Ishikawa (cell line): ENCODE data around the gene CAMTA1.

ENCODE experiments used
- CEBPB ChIP-seq: IDR thresholded peaks from 2 replicates; pipeline ENCODE4 v1.6.1; 2012
- CREB1 ChIP-seq: IDR thresholded peaks from 2 replicates; pipeline ENCODE4 v1.6.1; 2012; ENCODE audit warnings: low read depth
- EP300 ChIP-seq: IDR thresholded peaks from 2 replicates; pipeline ENCODE4 v1.6.1; 2012; ENCODE audit warnings: borderline replicate concordance
- FOXM1 ChIP-seq: IDR thresholded peaks from 2 replicates; pipeline ENCODE4 v1.6.1; 2012; ENCODE audit warnings: low read depth, borderline replicate concordance
- NFIC ChIP-seq: IDR thresholded peaks from 2 replicates; pipeline ENCODE4 v1.6.1; 2012
- RAD21 ChIP-seq: IDR thresholded peaks from 2 replicates; pipeline ENCODE4 v1.6.1; 2012; ENCODE audit warnings: low read depth
- TAF1 ChIP-seq: IDR thresholded peaks from 2 replicates; pipeline ENCODE4 v1.6.1; 2012; ENCODE audit warnings: low read depth, mild to moderate bottlenecking
- TEAD4 ChIP-seq: IDR thresholded peaks from 2 replicates; pipeline ENCODE4 v1.6.1; 2012
- YY1 ChIP-seq: IDR thresholded peaks from 2 replicates; pipeline ENCODE4 v1.6.1; 2012; ENCODE audit warnings: low read depth
- ZBTB7A ChIP-seq: IDR thresholded peaks from 2 replicates; pipeline ENCODE4 v1.6.1; 2012; ENCODE audit warnings: low read depth
- TF ChIP-seq, protein P1 (sequence below): IDR thresholded peaks from 2 replicates; pipeline ENCODE4 v1.6.1; 2012; ENCODE audit warnings: low read depth, mild to moderate bottlenecking
- TF ChIP-seq, protein P2 (sequence below): IDR thresholded peaks from 2 replicates; pipeline ENCODE4 v1.6.1; 2012

GRCh38 chr1:7608628-7609305 lies 823.5 kb downstream of the CAMTA1 start:
- TF ChIP-seq, protein P1, sequence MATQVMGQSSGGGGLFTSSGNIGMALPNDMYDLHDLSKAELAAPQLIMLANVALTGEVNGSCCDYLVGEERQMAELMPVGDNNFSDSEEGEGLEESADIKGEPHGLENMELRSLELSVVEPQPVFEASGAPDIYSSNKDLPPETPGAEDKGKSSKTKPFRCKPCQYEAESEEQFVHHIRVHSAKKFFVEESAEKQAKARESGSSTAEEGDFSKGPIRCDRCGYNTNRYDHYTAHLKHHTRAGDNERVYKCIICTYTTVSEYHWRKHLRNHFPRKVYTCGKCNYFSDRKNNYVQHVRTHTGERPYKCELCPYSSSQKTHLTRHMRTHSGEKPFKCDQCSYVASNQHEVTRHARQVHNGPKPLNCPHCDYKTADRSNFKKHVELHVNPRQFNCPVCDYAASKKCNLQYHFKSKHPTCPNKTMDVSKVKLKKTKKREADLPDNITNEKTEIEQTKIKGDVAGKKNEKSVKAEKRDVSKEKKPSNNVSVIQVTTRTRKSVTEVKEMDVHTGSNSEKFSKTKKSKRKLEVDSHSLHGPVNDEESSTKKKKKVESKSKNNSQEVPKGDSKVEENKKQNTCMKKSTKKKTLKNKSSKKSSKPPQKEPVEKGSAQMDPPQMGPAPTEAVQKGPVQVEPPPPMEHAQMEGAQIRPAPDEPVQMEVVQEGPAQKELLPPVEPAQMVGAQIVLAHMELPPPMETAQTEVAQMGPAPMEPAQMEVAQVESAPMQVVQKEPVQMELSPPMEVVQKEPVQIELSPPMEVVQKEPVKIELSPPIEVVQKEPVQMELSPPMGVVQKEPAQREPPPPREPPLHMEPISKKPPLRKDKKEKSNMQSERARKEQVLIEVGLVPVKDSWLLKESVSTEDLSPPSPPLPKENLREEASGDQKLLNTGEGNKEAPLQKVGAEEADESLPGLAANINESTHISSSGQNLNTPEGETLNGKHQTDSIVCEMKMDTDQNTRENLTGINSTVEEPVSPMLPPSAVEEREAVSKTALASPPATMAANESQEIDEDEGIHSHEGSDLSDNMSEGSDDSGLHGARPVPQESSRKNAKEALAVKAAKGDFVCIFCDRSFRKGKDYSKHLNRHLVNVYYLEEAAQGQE, result no peak
- TF ChIP-seq TEAD4 (no peak), CEBPB (no peak), EP300 (no peak), RAD21 (no peak), TAF1 (no peak), YY1 (no peak), CREB1 (no peak), NFIC (no peak), FOXM1 (no peak), ZBTB7A (no peak)
- TF ChIP-seq, protein P2, sequence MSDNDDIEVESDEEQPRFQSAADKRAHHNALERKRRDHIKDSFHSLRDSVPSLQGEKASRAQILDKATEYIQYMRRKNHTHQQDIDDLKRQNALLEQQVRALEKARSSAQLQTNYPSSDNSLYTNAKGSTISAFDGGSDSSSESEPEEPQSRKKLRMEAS, result no peak
